AG09319 (cell line): ENCODE measurements around the gene DARS1.

Source experiments
- DNase-seq: peaks from one replicate; pipeline ENCODE4 v3.0.0-alpha.2; 2010; ENCODE audit warnings: low read depth; ENCODE audit errors: extremely low read depth
- CTCF ChIP-seq: IDR thresholded peaks from 2 replicates; pipeline ENCODE4 v1.5.1; 2011; ENCODE audit warnings: low read depth, mild to moderate bottlenecking, inconsistent platforms, low read length, moderate library complexity

Gene DARS1

GRCh38 chr2:135862718-135863117, 122.7 kb downstream of the DARS1 start:
- no peak for TF ChIP-seq CTCF
- DNase-seq: no peak
